HepG2 (cell line): Measurements from ENCODE around the gene MSI2.

Experiments
- ATF6 ChIP-seq: sonication (generic); formaldehyde crosslinking; conservative IDR thresholded peaks from 2 replicates; pipeline ENCODE4 v1.4.0; 2020; ENCODE audit warnings: missing genetic modification reagents
- GATAD2A ChIP-seq: IDR thresholded peaks from 2 replicates; pipeline ENCODE4 v1.6.1; 2016
- MYC ChIP-seq: sonication (generic); formaldehyde crosslinking; IDR thresholded peaks from 2 replicates; pipeline ENCODE4 v1.9.0; 2021; ENCODE audit warnings: missing genetic modification reagents, borderline replicate concordance
- PCBP2 ChIP-seq: fragments of 200-400 bp; formaldehyde crosslinking; optimal IDR thresholded peaks from 2 replicates; pipeline ENCODE3; 2018; ENCODE audit warnings: low read length, low read depth; ENCODE audit not compliant: poor library complexity, severe bottlenecking
- POLR2A ChIP-seq, 2 experiments: IDR thresholded peaks; 2 replicates each; pipeline ENCODE4 v1.6.1; 2011; ENCODE audit warnings: low read depth in 2 of 2, low read length in 2 of 2, mild to moderate bottlenecking in 1 of 2, moderate library complexity in 1 of 2; ENCODE audit not compliant: insufficient read depth in 1 of 2
- POLR2AphosphoS5 ChIP-seq: IDR thresholded peaks from 2 replicates; pipeline ENCODE4 v1.6.1; 2012; ENCODE audit warnings: low read depth, low read length
- ZBTB1 ChIP-seq: sonication (generic); formaldehyde crosslinking; IDR thresholded peaks from 2 replicates; pipeline ENCODE4 v1.4.0; 2020; ENCODE audit warnings: missing genetic modification reagents, borderline replicate concordance
- ZFP1 ChIP-seq: IDR thresholded peaks from 2 replicates; pipeline ENCODE4 v1.6.1; 2016
- ZKSCAN8 ChIP-seq: IDR thresholded peaks from 2 replicates; pipeline ENCODE4 v1.6.1; 2016; ENCODE audit warnings: borderline replicate concordance, missing genetic modification reagents, missing compliant biosample characterization
- ZNF274 ChIP-seq: sonication (generic); formaldehyde crosslinking; IDR thresholded peaks from 2 replicates; pipeline ENCODE4 v1.5.1; 2020; ENCODE audit warnings: mild to moderate bottlenecking, missing genetic modification reagents
- ZNF598 ChIP-seq: sonication (generic); formaldehyde crosslinking; IDR thresholded peaks from 2 replicates; pipeline ENCODE4 v1.5.1; 2020; ENCODE audit warnings: mild to moderate bottlenecking, missing genetic modification reagents, borderline replicate concordance
- TF ChIP-seq, protein P1 (sequence below): sonication (generic); formaldehyde crosslinking; IDR thresholded peaks from 2 replicates; pipeline ENCODE4 v1.5.0; 2020; ENCODE audit warnings: mild to moderate bottlenecking, missing genetic modification reagents, moderate library complexity
- TF ChIP-seq, protein P2 (sequence below): sonication (generic); formaldehyde crosslinking; IDR thresholded peaks from 2 replicates; pipeline ENCODE4 v1.4.0; 2020; ENCODE audit warnings: missing genetic modification reagents

DNA sequence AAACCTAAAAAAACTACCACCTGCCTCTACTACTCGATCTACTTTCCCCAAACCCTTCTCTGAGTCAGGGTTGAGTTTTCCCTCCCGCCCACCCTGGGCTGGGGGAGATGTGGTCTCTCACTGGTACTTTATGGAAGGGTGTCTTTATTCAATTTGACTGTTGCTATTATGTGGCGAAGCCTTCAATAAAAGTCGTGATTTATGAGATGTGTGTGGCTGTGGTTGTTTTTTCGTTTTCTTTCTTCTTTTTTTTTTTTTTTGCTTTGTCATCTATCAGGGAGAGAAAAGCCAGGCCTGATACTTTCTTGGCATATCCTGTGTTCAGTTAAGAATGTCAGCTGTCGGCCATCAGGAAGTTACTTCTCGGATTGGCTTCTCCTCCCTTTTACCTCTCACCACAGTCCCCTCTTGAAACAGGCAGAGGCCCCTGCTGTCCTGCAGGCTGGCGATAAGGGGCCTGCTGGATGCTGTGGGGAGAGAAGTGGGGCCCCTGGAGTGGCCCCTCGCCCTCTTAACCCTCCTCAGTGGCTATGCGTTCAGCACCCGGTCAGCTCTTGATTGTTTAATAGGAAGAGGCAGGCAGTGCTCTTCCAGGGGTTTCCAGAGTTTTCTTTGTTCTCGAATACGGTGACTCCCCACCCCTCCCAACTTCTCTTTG is 123.0 kb downstream of the MSI2 start:
- TF ChIP-seq POLR2AphosphoS5, result no peak
- TF ChIP-seq, protein P1, sequence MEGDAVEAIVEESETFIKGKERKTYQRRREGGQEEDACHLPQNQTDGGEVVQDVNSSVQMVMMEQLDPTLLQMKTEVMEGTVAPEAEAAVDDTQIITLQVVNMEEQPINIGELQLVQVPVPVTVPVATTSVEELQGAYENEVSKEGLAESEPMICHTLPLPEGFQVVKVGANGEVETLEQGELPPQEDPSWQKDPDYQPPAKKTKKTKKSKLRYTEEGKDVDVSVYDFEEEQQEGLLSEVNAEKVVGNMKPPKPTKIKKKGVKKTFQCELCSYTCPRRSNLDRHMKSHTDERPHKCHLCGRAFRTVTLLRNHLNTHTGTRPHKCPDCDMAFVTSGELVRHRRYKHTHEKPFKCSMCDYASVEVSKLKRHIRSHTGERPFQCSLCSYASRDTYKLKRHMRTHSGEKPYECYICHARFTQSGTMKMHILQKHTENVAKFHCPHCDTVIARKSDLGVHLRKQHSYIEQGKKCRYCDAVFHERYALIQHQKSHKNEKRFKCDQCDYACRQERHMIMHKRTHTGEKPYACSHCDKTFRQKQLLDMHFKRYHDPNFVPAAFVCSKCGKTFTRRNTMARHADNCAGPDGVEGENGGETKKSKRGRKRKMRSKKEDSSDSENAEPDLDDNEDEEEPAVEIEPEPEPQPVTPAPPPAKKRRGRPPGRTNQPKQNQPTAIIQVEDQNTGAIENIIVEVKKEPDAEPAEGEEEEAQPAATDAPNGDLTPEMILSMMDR (CRISPR knock-in tag), result no peak
- TF ChIP-seq ZFP1 (CRISPR knock-in tag), result no peak
- TF ChIP-seq ZNF598, result no peak
- no peak for TF ChIP-seq GATAD2A (CRISPR knock-in tag)
- TF ChIP-seq, protein P2, sequence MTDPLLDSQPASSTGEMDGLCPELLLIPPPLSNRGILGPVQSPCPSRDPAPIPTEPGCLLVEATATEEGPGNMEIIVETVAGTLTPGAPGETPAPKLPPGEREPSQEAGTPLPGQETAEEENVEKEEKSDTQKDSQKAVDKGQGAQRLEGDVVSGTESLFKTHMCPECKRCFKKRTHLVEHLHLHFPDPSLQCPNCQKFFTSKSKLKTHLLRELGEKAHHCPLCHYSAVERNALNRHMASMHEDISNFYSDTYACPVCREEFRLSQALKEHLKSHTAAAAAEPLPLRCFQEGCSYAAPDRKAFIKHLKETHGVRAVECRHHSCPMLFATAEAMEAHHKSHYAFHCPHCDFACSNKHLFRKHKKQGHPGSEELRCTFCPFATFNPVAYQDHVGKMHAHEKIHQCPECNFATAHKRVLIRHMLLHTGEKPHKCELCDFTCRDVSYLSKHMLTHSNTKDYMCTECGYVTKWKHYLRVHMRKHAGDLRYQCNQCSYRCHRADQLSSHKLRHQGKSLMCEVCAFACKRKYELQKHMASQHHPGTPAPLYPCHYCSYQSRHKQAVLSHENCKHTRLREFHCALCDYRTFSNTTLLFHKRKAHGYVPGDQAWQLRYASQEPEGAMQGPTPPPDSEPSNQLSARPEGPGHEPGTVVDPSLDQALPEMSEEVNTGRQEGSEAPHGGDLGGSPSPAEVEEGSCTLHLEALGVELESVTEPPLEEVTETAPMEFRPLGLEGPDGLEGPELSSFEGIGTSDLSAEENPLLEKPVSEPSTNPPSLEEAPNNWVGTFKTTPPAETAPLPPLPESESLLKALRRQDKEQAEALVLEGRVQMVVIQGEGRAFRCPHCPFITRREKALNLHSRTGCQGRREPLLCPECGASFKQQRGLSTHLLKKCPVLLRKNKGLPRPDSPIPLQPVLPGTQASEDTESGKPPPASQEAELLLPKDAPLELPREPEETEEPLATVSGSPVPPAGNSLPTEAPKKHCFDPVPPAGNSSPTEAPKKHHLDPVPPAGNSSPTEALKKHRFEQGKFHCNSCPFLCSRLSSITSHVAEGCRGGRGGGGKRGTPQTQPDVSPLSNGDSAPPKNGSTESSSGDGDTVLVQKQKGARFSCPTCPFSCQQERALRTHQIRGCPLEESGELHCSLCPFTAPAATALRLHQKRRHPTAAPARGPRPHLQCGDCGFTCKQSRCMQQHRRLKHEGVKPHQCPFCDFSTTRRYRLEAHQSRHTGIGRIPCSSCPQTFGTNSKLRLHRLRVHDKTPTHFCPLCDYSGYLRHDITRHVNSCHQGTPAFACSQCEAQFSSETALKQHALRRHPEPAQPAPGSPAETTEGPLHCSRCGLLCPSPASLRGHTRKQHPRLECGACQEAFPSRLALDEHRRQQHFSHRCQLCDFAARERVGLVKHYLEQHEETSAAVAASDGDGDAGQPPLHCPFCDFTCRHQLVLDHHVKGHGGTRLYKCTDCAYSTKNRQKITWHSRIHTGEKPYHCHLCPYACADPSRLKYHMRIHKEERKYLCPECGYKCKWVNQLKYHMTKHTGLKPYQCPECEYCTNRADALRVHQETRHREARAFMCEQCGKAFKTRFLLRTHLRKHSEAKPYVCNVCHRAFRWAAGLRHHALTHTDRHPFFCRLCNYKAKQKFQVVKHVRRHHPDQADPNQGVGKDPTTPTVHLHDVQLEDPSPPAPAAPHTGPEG, result no peak
- TF ChIP-seq MYC, result no peak
- TF ChIP-seq PCBP2, result no peak
- TF ChIP-seq ZNF274, result no peak
- no peak for TF ChIP-seq ATF6 (CRISPR knock-in tag)
- no peak for TF ChIP-seq POLR2A (IDR thresholded peaks at IDR 0.05; ENCODE audit: insufficient read depth in 1 of 2, low read depth in 2 of 2, low read length in 2 of 2)
- TF ChIP-seq ZKSCAN8, result no peak
- TF ChIP-seq ZBTB1 (CRISPR knock-in tag), result no peak
